ENCODE results near the gene LRRC37B. TPM values are rescaled to one million over a fixed set of nuclear protein-coding genes. Genes with fewer than 3 reads are reported as not detected.
"Not testable (repeated sequence)": the region's sequence is repeated elsewhere in the genome, so short reads cannot be mapped to it uniquely, and the experiment has no call there.

The LRRC37B gene
- polyA plus RNA-seq, 1 donor from 2014 or later: 39.6 TPM

- no peaks in the 10 kb centered on the region for H3K27me3 ChIP-seq (ENCODE audit: insufficient read depth, low read depth, low read length)
Observed at GRCh38 chr17:32020943-32021614, 13.9 kb downstream of the LRRC37B start.

DNA sequence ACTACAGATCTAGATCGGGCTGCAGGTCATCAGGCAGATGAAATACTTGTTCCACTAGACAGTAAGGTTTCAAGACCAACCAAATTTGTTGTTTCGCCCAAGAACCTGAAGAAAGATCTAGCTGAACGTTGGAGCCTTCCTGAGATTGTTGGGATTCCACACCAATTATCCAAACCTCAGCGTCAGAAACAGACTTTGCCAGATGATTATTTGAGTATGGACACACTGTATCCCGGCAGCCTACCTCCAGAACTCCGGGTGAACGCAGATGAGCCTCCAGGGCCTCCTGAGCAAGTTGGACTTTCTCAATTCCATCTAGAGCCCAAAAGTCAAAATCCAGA is 14.4 kb downstream of the LRRC37B start:
- no peak overlapping the region for H3K4me2 ChIP-seq (ENCODE audit: low read length)
- H3K36me3 ChIP-seq (ENCODE audit: insufficient read depth, low read length): no peaks in the 10 kb centered on the region
- TF ChIP-seq POLR2AphosphoS5 (IDR thresholded peaks at IDR 0.05): no peak
- no peak for TF ChIP-seq EZH2 (IDR thresholded peaks at IDR 0.05; ENCODE audit: borderline replicate concordance, insufficient read depth, low read length, poor library complexity, severe bottlenecking)
- TF ChIP-seq MXI1 (conservative IDR thresholded peaks at IDR 0.05; ENCODE audit: poor library complexity, severe bottlenecking): no peak
- TF ChIP-seq TAF1 (IDR thresholded peaks at IDR 0.05; ENCODE audit: low read depth): no peak
- no peak for TF ChIP-seq EP300 (conservative IDR thresholded peaks at IDR 0.05; ENCODE audit: poor library complexity, severe bottlenecking)
- TF ChIP-seq RAD21 (conservative IDR thresholded peaks at IDR 0.05): no peak
- TF ChIP-seq CTCF (IDR thresholded peaks at IDR 0.05; ENCODE audit: poor library complexity, severe bottlenecking): no peak
- TF ChIP-seq, protein P1, sequence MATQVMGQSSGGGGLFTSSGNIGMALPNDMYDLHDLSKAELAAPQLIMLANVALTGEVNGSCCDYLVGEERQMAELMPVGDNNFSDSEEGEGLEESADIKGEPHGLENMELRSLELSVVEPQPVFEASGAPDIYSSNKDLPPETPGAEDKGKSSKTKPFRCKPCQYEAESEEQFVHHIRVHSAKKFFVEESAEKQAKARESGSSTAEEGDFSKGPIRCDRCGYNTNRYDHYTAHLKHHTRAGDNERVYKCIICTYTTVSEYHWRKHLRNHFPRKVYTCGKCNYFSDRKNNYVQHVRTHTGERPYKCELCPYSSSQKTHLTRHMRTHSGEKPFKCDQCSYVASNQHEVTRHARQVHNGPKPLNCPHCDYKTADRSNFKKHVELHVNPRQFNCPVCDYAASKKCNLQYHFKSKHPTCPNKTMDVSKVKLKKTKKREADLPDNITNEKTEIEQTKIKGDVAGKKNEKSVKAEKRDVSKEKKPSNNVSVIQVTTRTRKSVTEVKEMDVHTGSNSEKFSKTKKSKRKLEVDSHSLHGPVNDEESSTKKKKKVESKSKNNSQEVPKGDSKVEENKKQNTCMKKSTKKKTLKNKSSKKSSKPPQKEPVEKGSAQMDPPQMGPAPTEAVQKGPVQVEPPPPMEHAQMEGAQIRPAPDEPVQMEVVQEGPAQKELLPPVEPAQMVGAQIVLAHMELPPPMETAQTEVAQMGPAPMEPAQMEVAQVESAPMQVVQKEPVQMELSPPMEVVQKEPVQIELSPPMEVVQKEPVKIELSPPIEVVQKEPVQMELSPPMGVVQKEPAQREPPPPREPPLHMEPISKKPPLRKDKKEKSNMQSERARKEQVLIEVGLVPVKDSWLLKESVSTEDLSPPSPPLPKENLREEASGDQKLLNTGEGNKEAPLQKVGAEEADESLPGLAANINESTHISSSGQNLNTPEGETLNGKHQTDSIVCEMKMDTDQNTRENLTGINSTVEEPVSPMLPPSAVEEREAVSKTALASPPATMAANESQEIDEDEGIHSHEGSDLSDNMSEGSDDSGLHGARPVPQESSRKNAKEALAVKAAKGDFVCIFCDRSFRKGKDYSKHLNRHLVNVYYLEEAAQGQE (IDR thresholded peaks at IDR 0.05; ENCODE audit: borderline replicate concordance): no peak
- no peak for TF ChIP-seq SMC3 (conservative IDR thresholded peaks at IDR 0.05; ENCODE audit: poor library complexity)
- no peaks in the 10 kb centered on the region for H4K20me1 ChIP-seq (ENCODE audit: insufficient read depth)
- H3K9me3 ChIP-seq (ENCODE audit: low read length): no peaks in the 10 kb centered on the region
- H3K27ac ChIP-seq (ENCODE audit: low read length): no peak overlapping the region
- H3K79me2 ChIP-seq (replicated peaks; ENCODE audit: insufficient read depth, low read length): peaks cover 5% of the 10 kb centered on the region
- no peak overlapping the region for H3K4me3 ChIP-seq (ENCODE audit: low read length)
- no peaks in the 10 kb centered on the region for H3K27me3 ChIP-seq (ENCODE audit: insufficient read depth, low read depth, low read length)
- no peaks in the 10 kb centered on the region for H3K9me2 ChIP-seq (ENCODE audit: insufficient read depth, low read length)
- H3F3A ChIP-seq (ENCODE audit: insufficient read depth, low read length, poor library complexity, severe bottlenecking): no peaks in the 10 kb centered on the region
- no peak overlapping the region for H2AFZ ChIP-seq (ENCODE audit: low read depth, low read length)
- H3K9ac ChIP-seq (ENCODE audit: low read length): no peak overlapping the region

More at GRCh38 chr17:32020943-32021614, 13.9 kb downstream of the LRRC37B start:
- Histone ChIP-seq H3K36me3 (ENCODE audit: insufficient read depth, low read length) (no peaks in the 10 kb centered on the region), H3K4me2 (ENCODE audit: low read length) (no peak overlapping the region), H2AFZ (ENCODE audit: low read depth, low read length) (no peak overlapping the region), H3K4me3 (ENCODE audit: low read length) (no peak overlapping the region), H3K9me2 (ENCODE audit: insufficient read depth, low read length) (no peaks in the 10 kb centered on the region), H3K9me3 (ENCODE audit: low read length) (no peaks in the 10 kb centered on the region), H4K20me1 (ENCODE audit: insufficient read depth) (no peaks in the 10 kb centered on the region), H3K79me2 (replicated peaks; ENCODE audit: insufficient read depth, low read length) (peaks cover 8% of the 10 kb centered on the region), H3F3A (ENCODE audit: insufficient read depth, low read length, poor library complexity, severe bottlenecking) (no peaks in the 10 kb centered on the region), H3K27ac (ENCODE audit: low read length) (no peak overlapping the region), H3K9ac (ENCODE audit: low read length) (no peak overlapping the region)
- TF ChIP-seq POLR2AphosphoS5 (IDR thresholded peaks at IDR 0.05) (no peak), EP300 (conservative IDR thresholded peaks at IDR 0.05; ENCODE audit: poor library complexity, severe bottlenecking) (no peak), EZH2 (IDR thresholded peaks at IDR 0.05; ENCODE audit: borderline replicate concordance, insufficient read depth, low read length, poor library complexity, severe bottlenecking) (no peak), CTCF (IDR thresholded peaks at IDR 0.05; ENCODE audit: poor library complexity, severe bottlenecking) (no peak), RAD21 (conservative IDR thresholded peaks at IDR 0.05) (no peak)
- TF ChIP-seq, protein P1 (IDR thresholded peaks at IDR 0.05; ENCODE audit: borderline replicate concordance): no peak

- H3K9ac ChIP-seq (ENCODE audit: low read length); H3K9me2 ChIP-seq (ENCODE audit: insufficient read depth, low read length); H3K27ac ChIP-seq (ENCODE audit: low read length); H3K4me2 ChIP-seq (ENCODE audit: low read length); H2AFZ ChIP-seq (ENCODE audit: low read depth, low read length); H3K36me3 ChIP-seq (ENCODE audit: insufficient read depth, low read length); H4K20me1 ChIP-seq (ENCODE audit: insufficient read depth); H3K27me3 ChIP-seq (ENCODE audit: insufficient read depth, low read depth, low read length); H3F3A ChIP-seq (ENCODE audit: insufficient read depth, low read length, poor library complexity, severe bottlenecking); H3K79me2 ChIP-seq (replicated peaks; ENCODE audit: insufficient read depth, low read length); H3K4me3 ChIP-seq (ENCODE audit: low read length); H3K9me3 ChIP-seq (ENCODE audit: low read length): not testable (repeated sequence)
Observed at GRCh38 chr17:32022554-32022953, 15.4 kb downstream of the LRRC37B start.
